ACC112 (cell line): Measurements from ENCODE around the gene NECTIN1.

ENCODE experiments used
- H2AFZ ChIP-seq: fragments of 200-600 bp; sonication (generic); one replicate; pipeline ENCODE4 v1.6.0; 2017; ENCODE audit warnings: antibody characterized with exemption, low read length; ENCODE audit not compliant: unreplicated experiment
- H3K27ac ChIP-seq: fragments of 200-600 bp; sonication (generic); 2 replicates; pipeline ENCODE4 v1.5.1; 2014; ENCODE audit warnings: low read depth, mild to moderate bottlenecking, antibody characterized with exemption, low read length, moderate library complexity
- H3K27me3 ChIP-seq: fragments of 200-600 bp; sonication (generic); 2 replicates; pipeline ENCODE4 v1.6.1; 2014; ENCODE audit warnings: mild to moderate bottlenecking, antibody characterized with exemption, low read length, moderate library complexity, mixed read lengths; ENCODE audit not compliant: insufficient read depth
- H3K36me3 ChIP-seq: fragments of 200-600 bp; sonication (generic); 2 replicates; pipeline ENCODE4 v1.6.1; 2016; ENCODE audit warnings: mild to moderate bottlenecking, antibody characterized with exemption, low read length, moderate library complexity, mixed read lengths; ENCODE audit not compliant: insufficient read depth
- H3K4me1 ChIP-seq: fragments of 200-600 bp; sonication (generic); one replicate; pipeline ENCODE4 v1.6.1; 2016; ENCODE audit warnings: low read length, mixed read lengths; ENCODE audit not compliant: insufficient read depth, unreplicated experiment, control insufficient read depth
- H3K4me3 ChIP-seq: fragments of 200-600 bp; sonication (generic); 2 replicates; pipeline ENCODE4 v1.5.1; 2014; ENCODE audit warnings: mild to moderate bottlenecking, low read depth, low read length
- H3K79me2 ChIP-seq: fragments of 200-600 bp; sonication (generic); one replicate; pipeline ENCODE4 v1.6.0; 2016; ENCODE audit warnings: low read length; ENCODE audit not compliant: control insufficient read depth, unreplicated experiment, insufficient read depth

NECTIN1 gene

GRCh38 chr11:119638851-119639250, 90.1 kb downstream of the NECTIN1 start:
- Histone ChIP-seq H3K79me2 (no peaks in the 10 kb centered on the region), H3K36me3 (no peaks in the 10 kb centered on the region), H2AFZ (no peak overlapping the region), H3K4me3 (no peak overlapping the region), H3K27me3 (0 out of 2 replicates have a peak, but pooled peaks cover 4% of the 10 kb centered on the region), H3K27ac (no peak overlapping the region), H3K4me1 (no peaks in the 10 kb centered on the region)

GRCh38 chr11:119637481-119637880, 91.5 kb downstream of the NECTIN1 start:
- Histone ChIP-seq H3K79me2 (no peaks in the 10 kb centered on the region), H3K4me1 (no peaks in the 10 kb centered on the region), H3K27ac (no peak overlapping the region), H2AFZ (no peak overlapping the region), H3K4me3 (no peak overlapping the region), H3K27me3 (0 out of 2 replicates have a peak, but pooled peaks cover 4% of the 10 kb centered on the region), H3K36me3 (no peaks in the 10 kb centered on the region)

DNA sequence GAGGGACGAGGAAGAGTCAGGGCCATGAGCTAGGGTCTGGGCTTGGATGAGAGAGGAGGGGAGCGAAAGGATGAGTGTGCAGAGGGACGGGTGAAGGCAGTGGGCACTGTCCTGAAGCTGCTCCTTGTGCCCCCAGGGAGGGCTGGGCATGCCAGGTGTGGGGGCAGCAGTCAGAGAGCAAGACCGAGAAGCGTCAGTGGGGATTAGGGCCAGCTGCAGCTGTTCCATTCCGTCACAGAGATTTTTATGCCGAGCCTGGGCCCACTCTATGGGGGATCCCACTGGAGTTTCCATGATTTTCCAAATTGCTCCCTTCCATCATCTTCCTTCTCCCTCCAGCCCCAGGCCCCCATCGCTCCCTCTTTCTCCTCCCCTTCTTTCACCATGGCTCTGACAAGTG, 93.2 kb downstream of the NECTIN1 start:
- no peaks in the 10 kb centered on the region for H3K4me1 ChIP-seq
- H3K27me3 ChIP-seq, result 0 out of 2 replicates have a peak, but pooled peaks cover 4% of the 10 kb centered on the region
- no peak overlapping the region for H3K27ac ChIP-seq
- H3K36me3 ChIP-seq, result no peaks in the 10 kb centered on the region
- H2AFZ ChIP-seq, result no peak overlapping the region
- no peak overlapping the region for H3K4me3 ChIP-seq
- no peaks in the 10 kb centered on the region for H3K79me2 ChIP-seq

DNA sequence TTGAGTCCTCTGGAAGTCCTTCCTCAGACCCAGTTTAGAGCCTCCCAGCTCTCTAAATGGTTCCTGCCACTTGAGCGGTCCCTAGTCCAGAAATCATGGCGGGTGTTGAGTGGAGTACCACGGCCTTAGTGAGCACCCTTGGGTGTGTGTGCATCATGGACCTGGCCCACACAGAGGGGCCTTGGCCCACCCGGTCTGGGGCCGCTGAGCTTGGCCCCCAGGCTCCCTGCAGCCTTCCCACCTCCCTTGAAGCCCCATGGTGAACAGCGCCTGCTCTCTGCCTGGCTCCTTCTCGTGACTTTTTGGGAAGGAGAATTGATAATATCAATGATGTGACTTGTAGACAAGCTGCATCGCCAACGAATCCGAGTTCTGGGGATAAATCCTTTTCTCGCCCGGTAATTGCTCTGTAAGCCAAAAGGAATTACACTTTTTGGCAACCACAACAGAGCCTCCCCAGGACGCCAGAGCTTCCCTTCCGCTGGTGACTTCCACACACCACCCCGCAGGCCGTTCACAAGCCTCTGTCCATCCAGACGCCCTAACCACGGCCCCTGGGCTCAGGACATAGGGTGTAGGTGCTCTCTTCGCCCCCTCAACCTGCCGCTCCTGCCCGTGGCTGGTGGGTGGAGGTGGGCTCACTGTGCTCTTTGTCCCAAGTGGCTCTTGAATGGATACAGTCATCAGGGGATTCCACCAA, 93.8 kb downstream of the NECTIN1 start:
- H3K79me2 ChIP-seq, result no peaks in the 10 kb centered on the region

DNA sequence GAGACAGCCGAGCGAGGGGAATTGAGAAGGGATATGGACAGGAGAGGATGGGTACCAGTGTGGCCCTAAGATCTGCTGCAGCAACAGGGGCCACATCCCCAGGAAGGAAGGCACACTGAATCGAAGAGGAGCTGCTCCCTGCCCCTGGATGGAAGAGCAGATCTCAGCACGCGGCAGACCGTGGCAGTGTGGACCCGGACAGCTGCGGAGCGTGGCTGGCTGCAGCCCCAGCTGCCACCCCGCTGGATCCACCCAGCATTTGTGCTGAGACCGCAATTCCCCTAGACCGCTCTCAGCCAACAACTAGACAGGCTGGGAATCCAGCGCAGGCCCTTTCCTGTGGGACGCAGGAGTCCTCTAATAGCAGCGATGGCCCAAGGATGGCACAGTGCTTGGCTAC, 94.7 kb downstream of the NECTIN1 start:
- Histone ChIP-seq H3K27ac (no peak overlapping the region), H3K4me1 (no peaks in the 10 kb centered on the region), H2AFZ (no peak overlapping the region), H3K4me3 (no peak overlapping the region), H3K27me3 (0 out of 2 replicates have a peak, but pooled peaks cover 4% of the 10 kb centered on the region), H3K36me3 (no peaks in the 10 kb centered on the region), H3K79me2 (no peaks in the 10 kb centered on the region)

More for the DNA sequence above, 93.8 kb downstream of the NECTIN1 start:
- no peak overlapping the region for H2AFZ ChIP-seq
- no peak overlapping the region for H3K27ac ChIP-seq
- 0 out of 2 replicates have a peak, but pooled peaks cover 4% of the 10 kb centered on the region for H3K27me3 ChIP-seq
- H3K4me1 ChIP-seq, result no peaks in the 10 kb centered on the region
- no peak overlapping the region for H3K4me3 ChIP-seq
- H3K36me3 ChIP-seq, result no peaks in the 10 kb centered on the region

DNA sequence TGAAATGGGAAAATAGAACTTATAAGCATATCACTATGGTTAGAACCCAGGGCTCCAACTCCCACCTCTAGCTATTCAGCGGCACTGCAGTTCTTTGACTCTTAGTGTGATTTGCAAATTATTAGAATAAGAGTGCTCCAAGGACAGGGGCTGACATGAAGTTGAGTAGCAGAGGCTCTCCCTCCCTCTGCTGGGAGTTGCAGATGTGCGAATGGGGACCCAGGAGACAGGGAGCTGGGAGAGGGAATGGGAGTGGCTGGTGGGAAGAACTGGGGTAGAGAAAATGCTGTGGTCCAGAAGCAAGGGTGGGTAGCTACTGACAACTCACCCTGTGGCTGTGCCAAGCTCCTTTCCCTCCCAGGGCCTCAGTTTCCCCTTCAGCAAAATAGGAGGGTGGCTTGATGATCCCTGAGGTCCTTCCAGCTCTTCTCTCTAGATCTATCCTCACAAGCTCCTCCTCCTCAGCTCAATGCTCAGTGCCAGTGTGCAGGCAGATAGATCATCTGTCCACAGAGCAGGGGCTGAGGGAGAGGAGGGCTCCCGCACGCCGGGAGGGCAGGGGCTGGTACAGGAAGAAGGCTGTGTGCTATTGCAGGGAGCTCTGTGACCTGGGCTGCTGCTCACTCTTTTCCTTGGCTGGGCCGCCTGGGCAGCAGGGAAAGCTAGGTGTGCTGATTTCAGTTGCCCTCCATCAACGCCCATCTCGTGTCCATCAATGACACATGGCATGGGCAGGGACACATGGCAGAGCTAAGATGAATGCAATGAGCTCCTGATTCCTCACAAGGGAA, 99.0 kb downstream of the NECTIN1 start:
- Histone ChIP-seq H3K4me3 (no peak overlapping the region), H3K27me3 (0 out of 2 replicates have a peak, but pooled peaks cover 4% of the 10 kb centered on the region), H2AFZ (no peak overlapping the region), H3K4me1 (no peaks in the 10 kb centered on the region), H3K79me2 (no peaks in the 10 kb centered on the region), H3K27ac (no peak overlapping the region), H3K36me3 (no peaks in the 10 kb centered on the region)

- Histone ChIP-seq H3K4me1 (no peaks in the 10 kb centered on the region), H3K4me3 (no peak overlapping the region), H3K27me3 (no peaks in the 10 kb centered on the region), H3K36me3 (no peaks in the 10 kb centered on the region), H2AFZ (no peak overlapping the region), H3K27ac (no peak overlapping the region), H3K79me2 (no peaks in the 10 kb centered on the region)
Measured at GRCh38 chr11:119629085-119629484, 99.9 kb downstream of the NECTIN1 start.

DNA sequence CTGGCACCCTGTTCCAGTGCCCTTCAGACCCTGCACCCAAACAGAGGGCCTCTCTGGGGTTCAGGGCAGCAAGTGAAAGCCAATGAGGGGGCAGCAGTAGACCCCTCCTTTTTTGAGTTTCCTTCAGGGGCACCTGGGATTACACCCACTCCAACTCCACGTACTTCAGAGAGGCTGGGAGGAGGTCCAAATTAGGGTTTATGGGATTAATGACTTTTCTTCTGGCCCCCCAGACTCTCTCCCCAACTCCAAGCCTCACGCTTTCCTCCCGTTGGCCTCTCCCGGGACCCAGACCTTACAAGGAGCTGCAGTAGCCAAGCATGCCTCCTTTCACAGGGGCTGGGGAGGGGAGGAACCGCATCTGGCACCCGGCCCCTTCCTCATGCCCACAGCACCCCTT, 101.7 kb downstream of the NECTIN1 start:
- Histone ChIP-seq H3K36me3 (no peaks in the 10 kb centered on the region), H3K79me2 (no peaks in the 10 kb centered on the region), H3K4me3 (no peak overlapping the region), H2AFZ (no peak overlapping the region), H3K27me3 (no peaks in the 10 kb centered on the region), H3K4me1 (no peaks in the 10 kb centered on the region), H3K27ac (no peak overlapping the region)

DNA sequence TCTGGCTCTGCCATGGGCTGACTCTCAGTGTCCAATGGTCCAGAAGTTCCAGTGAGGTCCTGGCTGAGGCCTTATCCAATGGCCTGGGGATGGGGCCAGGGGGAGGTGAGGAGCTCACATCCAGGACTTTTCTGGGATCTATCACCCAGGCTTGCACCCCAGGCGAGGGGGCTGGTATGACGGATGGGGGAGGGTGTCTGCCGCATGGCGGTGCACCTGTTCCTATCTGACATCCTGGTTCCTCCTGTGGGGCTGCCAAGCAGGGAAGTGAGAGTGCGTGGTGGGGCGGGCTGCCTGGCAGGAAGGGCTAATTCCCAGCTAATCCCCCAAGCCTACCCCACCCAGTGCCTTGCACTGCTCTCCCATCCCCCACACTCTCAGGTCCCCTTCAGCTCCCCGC, 102.1 kb downstream of the NECTIN1 start:
- Histone ChIP-seq H2AFZ (no peak overlapping the region), H3K79me2 (no peaks in the 10 kb centered on the region), H3K4me3 (no peak overlapping the region), H3K27me3 (no peaks in the 10 kb centered on the region), H3K27ac (no peak overlapping the region), H3K36me3 (no peaks in the 10 kb centered on the region), H3K4me1 (no peaks in the 10 kb centered on the region)

- Histone ChIP-seq H3K4me1 (no peaks in the 10 kb centered on the region), H3K27ac (no peak overlapping the region), H3K27me3 (no peaks in the 10 kb centered on the region)
Measured at GRCh38 chr11:119626197-119626841, 102.7 kb downstream of the NECTIN1 start.

More at GRCh38 chr11:119626197-119626841, 102.7 kb downstream of the NECTIN1 start:
- Histone ChIP-seq H2AFZ (no peak overlapping the region), H3K36me3 (no peaks in the 10 kb centered on the region), H3K79me2 (no peaks in the 10 kb centered on the region), H3K4me3 (no peak overlapping the region)
